GM21723 (cell line): ENCODE measurements around the gene RUFY2.
A peak's percentile ranks its signal among the peaks of the same experiment; 100 is the strongest.
"Not testable (repeated sequence)": the region's sequence is repeated elsewhere in the genome, so short reads cannot be mapped to it uniquely, and the experiment has no call there.

ENCODE experiments used
- ATAC-seq: cut with Tn5 transposase; IDR thresholded peaks from one replicate; pipeline ENCODE4 v1.9.1; 2021; ENCODE audit warnings: mild to moderate bottlenecking, moderate library complexity; ENCODE audit not compliant: unreplicated experiment

RUFY2 gene

DNA sequence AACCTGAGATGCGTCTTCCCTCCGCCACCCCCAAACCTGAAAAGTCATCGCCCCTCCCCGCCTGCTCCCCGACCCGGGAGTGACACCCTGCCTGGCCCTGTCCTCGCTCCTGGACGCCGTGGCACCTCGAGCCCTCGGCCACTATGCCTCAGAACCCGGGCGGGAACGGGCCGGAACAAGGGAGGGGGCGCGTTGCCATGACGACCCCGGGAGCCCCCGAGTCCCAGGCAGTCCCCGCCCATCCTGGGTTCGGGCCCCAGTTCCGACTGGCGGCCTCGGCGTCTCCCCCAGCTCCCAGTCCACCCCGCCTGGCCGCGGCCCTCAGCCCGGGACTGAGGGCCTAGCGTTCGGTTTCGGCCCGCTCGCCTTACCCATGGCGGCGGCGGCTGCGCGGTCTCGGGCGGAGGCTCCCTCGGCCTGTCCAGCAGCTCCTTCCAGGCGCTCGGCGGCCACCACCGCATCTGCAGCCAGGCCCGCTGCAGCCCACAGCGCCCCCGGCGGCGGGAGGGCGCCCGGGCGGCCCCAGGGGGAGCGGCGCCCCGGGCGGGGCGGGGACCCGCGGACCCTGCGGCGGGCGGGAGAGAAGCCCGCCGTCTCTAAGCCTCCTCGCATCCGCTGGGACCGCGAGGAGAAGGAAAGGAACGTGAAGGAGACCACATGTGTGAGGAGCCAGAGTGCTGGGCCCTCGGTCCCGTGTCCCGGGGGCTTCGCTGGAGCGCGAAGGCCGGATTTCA is at the start of gene RUFY2:
Gene RUFY2, minus strand, starts transcription at position 463 of the 734 bp plus-strand sequence. Its CDS starts 88 bp downstream, at position 375.
- ATAC-seq = peak; percentile 96

DNA sequence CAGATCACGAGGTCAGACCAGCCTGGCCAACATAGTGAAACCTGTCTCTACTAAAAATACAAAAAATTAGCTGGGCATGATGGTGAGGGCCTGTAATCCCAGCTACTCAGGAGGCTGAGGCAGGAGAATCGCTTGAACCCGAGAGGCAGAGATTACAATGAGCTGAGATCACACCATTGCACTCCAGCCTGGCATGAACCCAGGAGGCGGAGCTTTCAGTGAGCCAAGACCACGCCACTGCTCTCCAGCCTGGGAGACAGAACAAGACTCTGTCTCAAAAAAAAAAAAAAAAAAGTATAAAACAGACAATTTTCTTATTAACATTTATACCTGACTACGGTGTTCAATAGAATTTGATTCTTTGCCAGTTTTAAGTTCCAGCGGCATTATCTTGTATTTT is 42.6 kb upstream of the RUFY2 start:
- not testable (repeated sequence) for ATAC-seq

DNA sequence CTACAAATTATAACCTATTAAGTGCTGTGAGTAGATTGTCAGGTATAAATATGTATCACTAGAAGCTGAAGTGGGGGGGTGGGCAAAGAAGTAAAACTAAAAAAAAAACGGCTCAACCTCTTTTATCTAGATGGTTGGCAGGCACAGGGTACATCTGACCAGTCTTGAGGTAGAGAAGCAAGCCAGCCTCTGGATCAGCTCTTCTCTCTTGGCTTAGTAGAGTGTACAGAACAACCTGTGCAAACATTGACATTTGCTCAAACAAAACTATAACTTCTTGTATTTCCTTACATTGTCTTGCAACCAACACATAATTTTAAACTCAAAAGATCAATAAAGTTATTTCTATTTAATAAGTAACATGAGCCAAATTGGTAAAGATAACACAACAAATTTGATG is 39.1 kb upstream of the RUFY2 start:
- ATAC-seq = no peak

DNA sequence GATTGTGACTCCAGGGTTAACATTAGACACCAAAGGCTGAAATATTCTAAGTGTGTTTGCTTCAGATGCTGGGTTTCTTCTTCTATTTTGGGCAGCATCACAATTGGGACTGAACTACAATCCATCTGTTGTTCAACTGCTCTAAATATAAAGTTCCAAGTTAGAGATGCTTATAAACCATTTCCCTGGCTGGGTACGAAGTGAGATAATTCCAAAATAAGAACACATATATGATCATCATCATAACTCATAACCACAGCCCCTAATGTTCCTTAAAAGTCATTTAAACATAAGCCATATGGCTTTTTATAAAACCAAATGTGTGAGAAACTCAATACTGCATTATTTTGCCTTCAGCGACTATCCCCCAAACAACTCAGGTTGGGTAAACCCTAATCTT is 35.9 kb upstream of the RUFY2 start:
- no peak for ATAC-seq

DNA sequence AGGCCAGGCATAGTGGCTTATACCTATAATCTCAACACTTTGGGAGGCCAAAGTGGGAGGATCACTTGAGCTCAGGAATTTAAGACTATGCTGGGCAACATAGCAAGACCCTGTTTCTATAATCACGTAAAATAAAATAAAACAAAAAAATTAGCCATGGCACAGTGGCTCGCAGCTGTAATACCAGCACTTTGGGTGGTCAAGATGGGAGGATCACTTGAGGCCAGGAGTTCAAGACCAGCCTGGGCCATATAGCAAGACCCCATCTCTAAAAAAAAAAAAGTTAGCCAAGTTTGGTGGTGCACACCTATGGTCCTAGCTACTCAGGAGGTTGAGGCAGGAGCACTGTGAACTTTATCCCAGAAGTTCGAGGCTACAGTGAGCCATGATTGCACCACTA is 33.8 kb upstream of the RUFY2 start:
- ATAC-seq = no peak

DNA sequence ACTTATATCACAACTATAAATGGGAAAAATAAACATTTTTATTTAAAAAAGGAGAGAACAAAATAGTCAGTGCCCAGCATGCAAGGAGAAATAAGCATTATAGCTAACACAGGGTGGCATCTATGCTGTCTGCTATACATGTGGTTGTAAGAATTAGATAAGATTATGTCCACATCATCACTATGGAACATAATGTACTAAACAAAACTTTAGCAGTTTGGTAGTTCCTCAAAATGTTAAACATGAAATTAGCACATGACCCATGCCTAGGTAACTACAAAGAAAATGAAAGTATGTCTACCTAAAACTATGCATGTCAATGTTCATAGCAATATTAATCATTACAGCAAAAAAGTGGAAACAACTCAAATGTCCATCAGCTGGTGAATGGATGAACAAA is 28.7 kb upstream of the RUFY2 start:
- no peak for ATAC-seq

DNA sequence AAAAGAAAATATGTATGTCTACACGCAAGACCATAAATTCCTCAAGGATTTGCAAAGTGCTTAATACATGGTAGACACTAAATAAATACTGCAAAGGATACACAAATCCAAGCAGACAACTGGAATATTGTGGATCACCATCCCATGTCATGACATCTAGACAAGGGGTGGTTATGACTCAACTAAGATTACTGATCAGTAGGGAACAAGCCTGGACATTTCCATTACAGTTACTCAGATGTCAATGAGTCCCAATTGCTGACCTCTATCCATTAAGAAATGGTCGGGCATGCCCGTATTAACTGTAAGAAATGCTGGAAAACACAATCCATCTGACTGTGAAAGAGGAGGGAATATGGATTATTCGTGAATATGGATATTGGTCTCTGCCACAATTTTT is 27.6 kb upstream of the RUFY2 start:
- ATAC-seq = no peak

- ATAC-seq = no peak
These were observed 21.5 kb upstream of the RUFY2 start for GRCh38 chr10:68428396-68429104.

DNA sequence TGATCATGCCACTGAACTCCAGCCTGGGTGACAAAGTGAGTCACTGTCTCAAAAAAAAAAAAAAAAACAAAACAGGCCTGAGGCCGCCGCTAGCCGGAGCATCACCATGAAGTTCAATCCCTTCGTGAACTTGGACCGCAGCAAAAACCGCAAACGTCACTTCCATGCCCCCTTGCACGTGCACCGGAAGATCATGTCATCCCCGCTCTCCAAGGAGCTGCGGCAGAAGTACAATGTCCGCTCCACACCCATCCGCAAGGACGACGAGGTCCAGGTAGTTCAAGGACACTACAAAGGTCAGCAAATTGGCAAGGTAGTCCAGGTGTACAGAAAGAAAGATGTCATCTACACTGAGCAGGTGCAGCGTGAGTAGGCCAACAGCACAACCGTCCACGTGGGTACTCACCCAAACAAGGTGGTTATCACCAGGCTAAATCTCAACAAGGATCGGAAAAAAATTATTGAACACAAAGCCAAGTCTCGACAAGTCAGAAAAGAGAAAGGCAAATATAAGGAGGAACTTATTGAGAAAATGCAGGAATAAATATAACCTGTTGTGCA is 17.5 kb upstream of the RUFY2 start:
- no peak for ATAC-seq

DNA sequence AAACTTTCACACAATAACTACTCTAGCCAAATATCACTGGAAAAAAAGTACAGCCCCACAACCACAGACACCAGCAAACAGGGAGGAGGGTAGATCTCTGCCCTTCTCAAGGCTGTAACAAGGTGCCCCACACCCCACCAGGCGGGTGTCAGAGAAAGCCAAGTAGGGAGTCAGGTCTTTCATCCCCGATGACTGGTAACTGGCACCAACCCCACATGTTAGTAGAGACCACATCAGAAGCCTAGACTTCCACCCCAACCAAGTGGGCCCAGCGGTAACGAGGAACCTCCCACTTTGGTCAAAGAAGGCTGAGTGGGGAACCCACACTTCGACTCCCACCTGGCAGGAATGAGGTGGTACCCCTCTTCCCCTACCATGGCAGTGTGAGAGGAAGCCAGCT is 16.4 kb upstream of the RUFY2 start:
- ATAC-seq = no peak

GRCh38 chr10:68419376-68419775 is 12.3 kb upstream of the RUFY2 start:
- ATAC-seq = no peak

DNA sequence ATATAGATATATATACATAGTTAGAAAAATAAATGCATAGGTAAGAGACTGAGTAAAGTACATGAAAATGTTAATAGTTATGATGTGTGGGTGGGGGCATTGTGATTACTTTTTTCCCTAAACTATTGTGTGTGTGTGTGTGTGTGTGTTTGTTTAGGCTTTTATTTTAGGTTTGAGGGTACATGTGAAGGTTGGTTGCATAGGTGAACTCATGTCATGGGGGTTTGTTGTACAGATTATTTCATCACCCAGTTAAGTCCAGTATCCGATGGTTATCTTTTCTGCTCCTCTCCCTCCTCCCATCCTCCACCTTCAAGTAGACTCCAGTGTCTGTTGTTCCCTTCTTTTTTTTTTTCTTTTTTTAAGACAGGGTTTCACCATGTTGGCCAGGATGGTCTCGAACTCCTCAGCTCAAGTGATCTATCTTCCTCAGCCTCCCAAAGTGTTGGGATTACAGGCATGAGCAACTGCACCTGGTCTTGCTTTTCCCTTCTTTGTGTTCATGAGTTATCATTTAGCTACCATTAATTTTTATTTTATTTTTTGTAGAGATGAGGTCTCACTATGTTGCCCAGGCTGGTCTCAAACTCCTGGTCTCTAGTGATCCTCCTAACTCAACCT is 1.9 kb upstream of the RUFY2 start:
- ATAC-seq = no peak

- ATAC-seq = peak; percentile 46
These were observed 814 bp downstream of the RUFY2 start for GRCh38 chr10:68406111-68406814.

DNA sequence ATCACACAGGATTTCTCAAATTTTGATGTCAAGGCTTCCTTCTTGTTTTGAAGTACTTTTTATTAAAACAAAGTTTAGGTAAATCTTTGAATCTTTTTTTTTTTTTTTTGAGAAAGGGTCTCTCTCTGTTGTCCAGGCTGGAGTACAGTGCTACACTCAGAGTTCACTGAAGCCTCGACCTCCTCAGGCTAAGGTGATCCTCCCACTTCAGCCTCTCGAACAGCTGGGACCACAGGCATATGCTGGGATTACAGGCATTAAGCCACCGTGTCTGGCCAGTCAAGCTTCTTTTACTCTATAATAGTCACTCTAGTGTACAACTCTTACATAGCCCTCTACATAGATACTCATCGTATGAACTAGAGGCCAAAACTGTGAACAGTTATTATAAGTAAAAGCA is 3.4 kb downstream of the RUFY2 start:
- ATAC-seq = no peak

GRCh38 chr10:68402276-68402675 is 4.8 kb downstream of the RUFY2 start:
- ATAC-seq = no peak

DNA sequence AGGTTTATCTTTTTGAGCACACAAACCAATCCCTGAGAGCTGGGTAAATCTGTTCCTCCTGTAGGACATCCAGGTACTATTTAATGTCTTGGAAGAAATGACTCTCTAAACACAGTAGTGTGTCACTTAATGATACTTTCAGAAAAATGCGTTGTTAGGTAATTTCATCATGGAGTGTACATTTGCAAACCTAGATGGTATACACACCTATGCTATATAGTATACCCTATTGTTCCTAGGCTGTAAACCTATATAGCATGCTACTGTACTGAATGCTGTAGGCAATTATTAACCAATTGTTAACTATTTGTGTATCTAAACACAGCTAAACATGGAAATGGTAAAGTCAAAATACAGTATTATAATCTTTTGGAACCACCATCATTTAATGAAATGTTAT is 10.1 kb downstream of the RUFY2 start:
- ATAC-seq = no peak

DNA sequence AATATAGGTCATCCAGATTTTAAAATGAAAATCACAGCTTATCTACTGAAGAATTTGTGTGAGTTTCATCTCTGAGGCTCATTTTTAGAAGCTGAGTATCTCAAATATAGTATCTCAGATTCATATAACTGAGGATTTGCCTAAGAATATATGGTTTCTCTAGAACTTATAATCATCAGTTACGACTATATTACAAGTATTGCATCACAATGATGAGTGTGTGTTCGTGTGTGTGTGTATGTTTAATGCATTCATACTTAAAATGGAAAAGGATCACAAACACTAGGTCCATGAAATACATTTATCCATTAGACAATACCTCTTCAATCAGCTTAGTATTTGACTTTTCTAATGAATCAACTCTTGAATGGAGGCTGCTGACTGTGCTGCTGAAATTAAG is 21.3 kb downstream of the RUFY2 start:
- ATAC-seq = no peak

DNA sequence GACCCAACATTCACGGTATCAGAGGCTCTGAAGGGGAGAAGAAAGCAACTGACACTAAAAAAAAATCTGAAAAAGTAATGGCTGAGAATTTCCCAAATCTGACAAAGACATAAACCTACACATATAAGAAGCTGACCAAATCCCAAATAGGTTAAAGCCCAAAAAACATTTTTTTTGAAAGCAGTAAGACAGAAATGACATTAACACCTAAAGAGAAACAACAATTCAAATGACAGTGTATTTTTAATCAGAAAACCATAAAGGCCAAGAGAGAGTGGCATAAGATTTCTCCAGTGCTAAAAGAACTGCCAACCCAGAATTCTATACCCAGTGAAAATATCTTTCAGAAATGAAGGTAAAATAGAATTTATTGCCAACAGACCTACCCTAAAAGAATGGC is 35.5 kb downstream of the RUFY2 start:
- ATAC-seq = no peak

GRCh38 chr10:68367121-68367520 is 40.0 kb downstream of the RUFY2 start:
- no peak for ATAC-seq

- ATAC-seq = no peak
These were observed 40.5 kb downstream of the RUFY2 start for GRCh38 chr10:68366600-68366999.

- no peak for ATAC-seq
These were observed 41.5 kb downstream of the RUFY2 start for GRCh38 chr10:68365611-68366010.
